ENCODE measurements around the gene ATP1A4. TPM values are rescaled to one million over a fixed set of nuclear protein-coding genes. Genes with fewer than 3 reads are reported as not detected.

ATP1A4 gene
- total RNA-seq, 6 experiments from 2014 or later, result not detected

DNA sequence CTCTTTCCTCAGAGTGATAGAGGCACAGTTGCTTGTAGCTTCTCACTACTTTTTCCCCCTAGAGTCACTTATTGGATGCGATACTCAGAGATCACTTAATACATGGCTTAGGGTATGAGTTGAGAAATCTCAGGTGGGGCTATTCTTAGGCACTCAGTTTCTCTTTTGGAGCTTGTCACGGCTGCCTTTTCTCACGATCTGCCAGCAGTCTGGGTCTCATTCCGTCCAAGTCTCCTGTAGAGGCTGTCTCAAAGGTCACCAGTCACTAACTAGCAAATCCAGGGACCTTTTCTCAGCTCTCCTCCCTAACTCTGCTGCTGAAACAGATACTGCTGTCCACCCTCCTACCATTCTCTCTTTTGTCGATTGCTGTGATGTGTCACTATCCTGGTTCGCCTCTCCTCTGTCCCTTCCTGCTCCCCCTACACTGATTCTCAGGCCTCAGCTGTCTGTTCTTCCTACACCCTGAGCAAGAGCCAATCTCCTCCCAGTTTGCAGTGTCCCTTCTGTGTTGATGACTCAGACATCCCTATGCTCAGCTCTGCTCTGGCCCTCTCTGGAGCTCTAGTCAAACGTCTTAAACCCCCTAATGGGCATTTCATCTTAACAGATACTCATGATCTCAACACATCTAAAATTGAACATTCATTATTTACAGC lies 23.4 kb upstream of the ATP1A4 start:
- no peak overlapping the region for H3K27ac ChIP-seq
- intact Hi-C loops (cut with DNase I), result no loop called here
- TF ChIP-seq, protein P1, sequence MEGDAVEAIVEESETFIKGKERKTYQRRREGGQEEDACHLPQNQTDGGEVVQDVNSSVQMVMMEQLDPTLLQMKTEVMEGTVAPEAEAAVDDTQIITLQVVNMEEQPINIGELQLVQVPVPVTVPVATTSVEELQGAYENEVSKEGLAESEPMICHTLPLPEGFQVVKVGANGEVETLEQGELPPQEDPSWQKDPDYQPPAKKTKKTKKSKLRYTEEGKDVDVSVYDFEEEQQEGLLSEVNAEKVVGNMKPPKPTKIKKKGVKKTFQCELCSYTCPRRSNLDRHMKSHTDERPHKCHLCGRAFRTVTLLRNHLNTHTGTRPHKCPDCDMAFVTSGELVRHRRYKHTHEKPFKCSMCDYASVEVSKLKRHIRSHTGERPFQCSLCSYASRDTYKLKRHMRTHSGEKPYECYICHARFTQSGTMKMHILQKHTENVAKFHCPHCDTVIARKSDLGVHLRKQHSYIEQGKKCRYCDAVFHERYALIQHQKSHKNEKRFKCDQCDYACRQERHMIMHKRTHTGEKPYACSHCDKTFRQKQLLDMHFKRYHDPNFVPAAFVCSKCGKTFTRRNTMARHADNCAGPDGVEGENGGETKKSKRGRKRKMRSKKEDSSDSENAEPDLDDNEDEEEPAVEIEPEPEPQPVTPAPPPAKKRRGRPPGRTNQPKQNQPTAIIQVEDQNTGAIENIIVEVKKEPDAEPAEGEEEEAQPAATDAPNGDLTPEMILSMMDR (IDR thresholded peaks at IDR 0.05), result no peak
- no peak for TF ChIP-seq POLR2A (IDR thresholded peaks at IDR 0.05)
- ATAC-seq (peak in 1 of 4 donors; percentile 35), DNase-seq (no peak)
- WGBS (ENCODE audit: insufficient coverage, low coverage, low lambda C conversion rate, missing lambda C conversion rate), result 51% methylated on average over 6 of the region's 7 CpGs
- H3K36me3 ChIP-seq, result no peaks in the 10 kb centered on the region
- no peaks in the 10 kb centered on the region for H3K4me1 ChIP-seq
- H3K27me3 ChIP-seq, result no peaks in the 10 kb centered on the region
- H3K9me3 ChIP-seq, result no peaks in the 10 kb centered on the region
- no peak overlapping the region for H3K4me3 ChIP-seq

DNA sequence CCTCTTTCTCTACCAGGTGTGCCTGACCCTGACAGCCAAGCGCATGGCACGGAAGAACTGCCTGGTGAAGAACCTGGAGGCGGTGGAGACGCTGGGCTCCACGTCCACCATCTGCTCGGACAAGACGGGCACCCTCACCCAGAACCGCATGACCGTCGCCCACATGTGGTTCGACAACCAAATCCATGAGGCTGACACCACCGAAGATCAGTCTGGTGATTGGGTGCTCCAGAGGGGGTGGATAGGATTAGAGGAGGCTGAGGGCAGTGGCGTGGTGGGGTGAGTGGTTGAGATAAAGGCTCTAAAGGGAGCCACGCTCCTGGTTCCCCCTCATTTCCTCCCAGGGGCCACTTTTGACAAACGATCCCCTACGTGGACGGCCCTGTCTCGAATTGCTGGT lies 22.8 kb upstream of the ATP1A4 start:
- Histone ChIP-seq H3K4me3 (no peak overlapping the region), H3K4me1 (no peaks in the 10 kb centered on the region), H3K27me3 (no peaks in the 10 kb centered on the region), H3K9me3 (no peaks in the 10 kb centered on the region), H3K36me3 (no peaks in the 10 kb centered on the region), H3K27ac (no peak overlapping the region)
- no peak for DNase-seq
- no peak for ATAC-seq
- 90% methylated on average over 12 of the region's 18 CpGs for WGBS (ENCODE audit: insufficient coverage, low coverage, low lambda C conversion rate, missing lambda C conversion rate)
- intact Hi-C loops (cut with DNase I), result no loop called here
- TF ChIP-seq, protein P1 (IDR thresholded peaks at IDR 0.05), result no peak
- no peak for TF ChIP-seq POLR2A (IDR thresholded peaks at IDR 0.05)

DNA sequence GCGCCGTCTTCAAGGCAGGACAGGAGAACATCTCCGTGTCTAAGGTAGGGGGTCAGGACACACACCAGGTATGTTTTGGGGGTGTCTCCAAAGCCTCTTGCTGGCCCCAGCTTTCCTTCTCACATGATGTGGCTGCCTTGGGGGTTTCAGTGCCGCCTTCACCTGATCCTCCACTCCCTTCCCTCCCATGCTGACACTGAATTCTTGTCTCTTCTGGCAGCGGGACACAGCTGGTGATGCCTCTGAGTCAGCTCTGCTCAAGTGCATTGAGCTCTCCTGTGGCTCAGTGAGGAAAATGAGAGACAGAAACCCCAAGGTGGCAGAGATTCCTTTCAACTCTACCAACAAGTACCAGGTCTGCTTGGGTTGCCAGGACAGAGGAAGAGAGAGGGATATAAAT lies 22.4 kb upstream of the ATP1A4 start:
- Histone ChIP-seq H3K4me1 (no peaks in the 10 kb centered on the region), H3K27ac (no peak overlapping the region), H3K9me3 (no peaks in the 10 kb centered on the region), H3K36me3 (no peaks in the 10 kb centered on the region), H3K4me3 (no peak overlapping the region), H3K27me3 (no peaks in the 10 kb centered on the region)
- no CpG with 5 or more reads among the region's 5 CpGs for WGBS (ENCODE audit: insufficient coverage, low coverage, low lambda C conversion rate, missing lambda C conversion rate)
- DNase-seq (no peak), ATAC-seq (no peak)
- intact Hi-C loops (cut with DNase I), result no loop called here
- TF ChIP-seq POLR2A (IDR thresholded peaks at IDR 0.05), result no peak
- TF ChIP-seq, protein P1 (IDR thresholded peaks at IDR 0.05), result no peak

DNA sequence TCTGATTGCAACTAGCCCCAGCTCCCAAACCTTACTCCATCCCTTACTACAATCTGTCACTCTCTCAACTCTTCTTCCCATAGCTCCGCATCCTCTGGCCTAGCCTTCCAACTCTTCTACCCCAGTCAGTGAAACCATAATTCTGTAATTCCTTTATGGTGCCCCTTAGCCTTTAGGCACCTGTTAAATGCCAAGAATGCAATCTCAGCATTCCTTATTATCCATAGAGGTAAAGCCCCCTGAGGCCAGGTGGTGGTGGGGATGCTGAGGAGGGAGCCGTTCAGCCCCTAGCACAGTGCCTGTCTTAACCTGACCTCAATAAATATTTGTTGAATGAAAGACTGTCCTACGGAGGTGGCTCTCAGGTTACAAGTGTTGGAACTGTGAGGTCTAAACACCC lies 21.8 kb upstream of the ATP1A4 start:
- no peaks in the 10 kb centered on the region for H3K9me3 ChIP-seq
- DNase-seq, result no peak
- ATAC-seq, result no peak
- no peak overlapping the region for H3K4me3 ChIP-seq
- no peak overlapping the region for H3K27ac ChIP-seq
- TF ChIP-seq, protein P1 (IDR thresholded peaks at IDR 0.05), result no peak
- TF ChIP-seq POLR2A (IDR thresholded peaks at IDR 0.05), result no peak
- H3K36me3 ChIP-seq, result no peaks in the 10 kb centered on the region
- H3K27me3 ChIP-seq, result no peaks in the 10 kb centered on the region
- H3K4me1 ChIP-seq, result no peaks in the 10 kb centered on the region
- intact Hi-C loops (cut with DNase I), result no loop called here
- WGBS (ENCODE audit: insufficient coverage, low coverage, low lambda C conversion rate, missing lambda C conversion rate), result 62% methylated on average over 3 of the region's 3 CpGs

Measured in right lobe of liver (tissue), 6 donors.